ENCODE data around the gene SMYD3. TPM values are rescaled to one million over a fixed set of nuclear protein-coding genes. Genes with fewer than 3 reads are reported as not detected.

Gene SMYD3
- total RNA-seq, 8 experiments from 2014 or later, result 8.8 to 39.7 (median 29.1) TPM

- 67 to 100% (median 89%) methylated on average over 1 to 3 of the region's 3 CpGs; no CpG with 5 or more reads in 1 of the 10 experiments for WGBS, 10 experiments
- in situ Hi-C loops (cut with MboI; ENCODE audit: low pct_unique_long_range_greater_than_20kb in 2 of 9, low sequenced_read_pairs in 9 of 9, unreplicated experiment in 9 of 9), result no loop called here
- no peak for ATAC-seq (replicated peaks in 6 of 8)
- Histone ChIP-seq H3K4me3 (no peak overlapping the region), H3K27ac (no peak overlapping the region), H3K4me1 (replicated peaks in 1 of 2) (peaks cover 2 to 17% of the 10 kb centered on the region in 2 donors)
Observed at GRCh38 chr1:246111570-246111969, 395.5 kb downstream of the SMYD3 start.

- in situ Hi-C loops (cut with MboI; ENCODE audit: low pct_unique_long_range_greater_than_20kb in 2 of 9, low sequenced_read_pairs in 9 of 9, unreplicated experiment in 9 of 9), result no loop called here
- WGBS, 10 experiments, result 76 to 100% (median 86%) methylated on average over 1 to 10 of the region's 13 CpGs
- H3K4me1 ChIP-seq (replicated peaks in 1 of 2), result peaks cover 3 to 10% of the 10 kb centered on the region in 2 donors
- peak in 4 of 8 experiments; percentile 36 to 60 (median 48) for ATAC-seq (replicated peaks in 6 of 8)
- no peak overlapping the region for H3K4me3 ChIP-seq
- no peak overlapping the region for H3K27ac ChIP-seq
Observed at GRCh38 chr1:246110343-246111219, 396.5 kb downstream of the SMYD3 start.

- no peak overlapping the region for H3K27ac ChIP-seq
- peak in 1 of 8 experiments; percentile 42 for ATAC-seq (replicated peaks in 6 of 8)
Observed at GRCh38 chr1:246108278-246108925, 398.7 kb downstream of the SMYD3 start.

GRCh38 chr1:246107516-246108277 is 399.4 kb downstream of the SMYD3 start:
- no peak overlapping the region for H3K27ac ChIP-seq
- H3K4me1 ChIP-seq (replicated peaks in 1 of 2), result peaks cover 3 to 32% of the 10 kb centered on the region in 2 donors
- WGBS, 10 experiments, result 28 to 80% (median 68%) methylated on average over 1 to 4 of the region's 4 CpGs; no CpG with 5 or more reads in 1 of the 10 experiments
- in situ Hi-C loops (cut with MboI; ENCODE audit: low pct_unique_long_range_greater_than_20kb in 2 of 9, low sequenced_read_pairs in 9 of 9, unreplicated experiment in 9 of 9), result no loop called here
- H3K4me3 ChIP-seq, result no peak overlapping the region
- peak in 4 of 8 experiments; percentile 21 to 66 (median 31) for ATAC-seq (replicated peaks in 6 of 8)

More at GRCh38 chr1:246108278-246108925, 398.7 kb downstream of the SMYD3 start:
- Histone ChIP-seq H3K4me1 (replicated peaks in 1 of 2) (peaks cover 3 to 29% of the 10 kb centered on the region in 2 donors), H3K4me3 (no peak overlapping the region)
- in situ Hi-C loops (cut with MboI; ENCODE audit: low pct_unique_long_range_greater_than_20kb in 2 of 9, low sequenced_read_pairs in 9 of 9, unreplicated experiment in 9 of 9), result no loop called here
- WGBS, 10 experiments, result 60 to 93% (median 80%) methylated on average over 1 to 6 of the region's 6 CpGs

GRCh38 chr1:246106342-246106763 is 400.7 kb downstream of the SMYD3 start:
- Histone ChIP-seq H3K4me3 (no peak overlapping the region), H3K4me1 (replicated peaks in 1 of 2) (peaks cover 3 to 32% of the 10 kb centered on the region in 2 donors), H3K27ac (no peak overlapping the region)
- ATAC-seq (replicated peaks in 6 of 8), result no peak
- WGBS, 10 experiments, result 73 to 92% (median 87%) methylated on average over 1 to 5 of the region's 5 CpGs; no CpG with 5 or more reads in 1 of the 10 experiments
- in situ Hi-C loops (cut with MboI; ENCODE audit: low pct_unique_long_range_greater_than_20kb in 2 of 9, low sequenced_read_pairs in 9 of 9, unreplicated experiment in 9 of 9), result no loop called here

- WGBS, 10 experiments, result 50 to 100% (median 96%) methylated on average over 1 to 5 of the region's 5 CpGs; no CpG with 5 or more reads in 1 of the 10 experiments
- Histone ChIP-seq H3K4me3 (no peak overlapping the region), H3K4me1 (replicated peaks in 1 of 2) (peaks cover 3 to 34% of the 10 kb centered on the region in 2 donors), H3K27ac (no peak overlapping the region)
- ATAC-seq (replicated peaks in 6 of 8), result no peak
- in situ Hi-C loops (cut with MboI; ENCODE audit: low pct_unique_long_range_greater_than_20kb in 2 of 9, low sequenced_read_pairs in 9 of 9, unreplicated experiment in 9 of 9), result no loop called here
Observed at GRCh38 chr1:246104927-246105326, 402.2 kb downstream of the SMYD3 start.

- peaks cover 10 to 27% of the 10 kb centered on the region in 2 donors for H3K4me1 ChIP-seq (replicated peaks in 1 of 2)
- no peak overlapping the region for H3K4me3 ChIP-seq
- no peak for ATAC-seq (replicated peaks in 6 of 8)
- in situ Hi-C loops (cut with MboI; ENCODE audit: low pct_unique_long_range_greater_than_20kb in 2 of 9, low sequenced_read_pairs in 9 of 9, unreplicated experiment in 9 of 9), result no loop called here
- 39 to 100% (median 94%) methylated on average over 1 to 3 of the region's 3 CpGs; no CpG with 5 or more reads in 1 of the 10 experiments for WGBS, 10 experiments
- no peak overlapping the region for H3K27ac ChIP-seq
Observed at GRCh38 chr1:246099570-246099969, 407.5 kb downstream of the SMYD3 start.

GRCh38 chr1:246096356-246096755 is 410.7 kb downstream of the SMYD3 start:
- WGBS, 10 experiments, result 56 to 100% (median 91%) methylated on average over 1 to 5 of the region's 5 CpGs
- ATAC-seq (replicated peaks in 6 of 8), result peak in 1 of 8 experiments; percentile 30
- Histone ChIP-seq H3K27ac (no peak overlapping the region), H3K4me1 (replicated peaks in 1 of 2) (peaks cover 10 to 12% of the 10 kb centered on the region in 2 donors), H3K4me3 (no peak overlapping the region)
- in situ Hi-C loops (cut with MboI; ENCODE audit: low pct_unique_long_range_greater_than_20kb in 2 of 9, low sequenced_read_pairs in 9 of 9, unreplicated experiment in 9 of 9), result no loop called here

GRCh38 chr1:246095443-246095842 is 411.6 kb downstream of the SMYD3 start:
- ATAC-seq (replicated peaks in 6 of 8), result peak in 5 of 8 experiments; percentile 38 to 57 (median 50)
- H3K4me1 ChIP-seq (replicated peaks in 1 of 2), result peaks cover 8 to 10% of the 10 kb centered on the region in 2 donors
- no peak overlapping the region for H3K4me3 ChIP-seq
- in situ Hi-C loops (cut with MboI; ENCODE audit: low pct_unique_long_range_greater_than_20kb in 2 of 9, low sequenced_read_pairs in 9 of 9, unreplicated experiment in 9 of 9), result no loop called here
- 28 to 90% (median 36%) methylated on average over 1 to 6 of the region's 6 CpGs; no CpG with 5 or more reads in 1 of the 10 experiments for WGBS, 10 experiments
- no peak overlapping the region for H3K27ac ChIP-seq

- in situ Hi-C loops (cut with MboI; ENCODE audit: low pct_unique_long_range_greater_than_20kb in 2 of 9, low sequenced_read_pairs in 9 of 9, unreplicated experiment in 9 of 9), result no loop called here
- WGBS, 10 experiments, result 86 to 100% (median 98%) methylated on average over 2 to 4 of the region's 4 CpGs
- H3K27ac ChIP-seq, result no peak overlapping the region
- peaks cover 8 to 10% of the 10 kb centered on the region in 2 donors for H3K4me1 ChIP-seq (replicated peaks in 1 of 2)
- no peak for ATAC-seq (replicated peaks in 6 of 8)
- H3K4me3 ChIP-seq, result no peak overlapping the region
Observed at GRCh38 chr1:246093230-246093629, 413.8 kb downstream of the SMYD3 start.

GRCh38 chr1:246092136-246092535 is 414.9 kb downstream of the SMYD3 start:
- 78 to 100% (median 95%) methylated on average over 2 to 4 of the region's 4 CpGs for WGBS, 10 experiments
- no peak for ATAC-seq (replicated peaks in 6 of 8)
- in situ Hi-C loops (cut with MboI; ENCODE audit: low pct_unique_long_range_greater_than_20kb in 2 of 9, low sequenced_read_pairs in 9 of 9, unreplicated experiment in 9 of 9), result no loop called here
- peaks cover 8 to 10% of the 10 kb centered on the region in 2 donors for H3K4me1 ChIP-seq (replicated peaks in 1 of 2)
- no peak overlapping the region for H3K4me3 ChIP-seq
- no peak overlapping the region for H3K27ac ChIP-seq

GRCh38 chr1:246091477-246091876 is 415.6 kb downstream of the SMYD3 start:
- ATAC-seq (replicated peaks in 6 of 8), result no peak
- WGBS, 10 experiments, result 0 to 100% (median 87%) methylated on average over 2 to 4 of the region's 4 CpGs
- in situ Hi-C loops (cut with MboI; ENCODE audit: low pct_unique_long_range_greater_than_20kb in 2 of 9, low sequenced_read_pairs in 9 of 9, unreplicated experiment in 9 of 9), result no loop called here
- H3K4me1 ChIP-seq (replicated peaks in 1 of 2), result peaks cover 8 to 10% of the 10 kb centered on the region in 2 donors
- H3K4me3 ChIP-seq, result no peak overlapping the region
- no peak overlapping the region for H3K27ac ChIP-seq
